GM21717 (cell line): ENCODE data around the gene AUP1.

Source experiments
- ATAC-seq: cut with Tn5 transposase; IDR thresholded peaks from one replicate; pipeline ENCODE4 v1.9.1; 2021; ENCODE audit warnings: mild to moderate bottlenecking, moderate library complexity; ENCODE audit not compliant: unreplicated experiment

Gene AUP1

GRCh38 chr2:74538881-74539339 lies 9.4 kb upstream of the AUP1 start:
- no peak for ATAC-seq

GRCh38 chr2:74537140-74537539 lies 7.6 kb upstream of the AUP1 start:
- ATAC-seq = no peak

GRCh38 chr2:74536166-74536950 lies 6.9 kb upstream of the AUP1 start:
- no peak for ATAC-seq

- no peak for ATAC-seq
Observed at GRCh38 chr2:74535440-74535965, 6.0 kb upstream of the AUP1 start.

- ATAC-seq = no peak
Observed at GRCh38 chr2:74534411-74534810, 4.9 kb upstream of the AUP1 start.

GRCh38 chr2:74533464-74533863 lies 4.0 kb upstream of the AUP1 start:
- no peak for ATAC-seq

- no peak for ATAC-seq
Observed at GRCh38 chr2:74532222-74532621, 2.7 kb upstream of the AUP1 start.

- no peak for ATAC-seq
Observed at GRCh38 chr2:74531666-74532065, 2.2 kb upstream of the AUP1 start.

GRCh38 chr2:74530239-74531187 lies 1.0 kb upstream of the AUP1 start:
- ATAC-seq = peak; percentile 30

- ATAC-seq = peak; percentile 14
Observed at GRCh38 chr2:74528600-74529356, 728 bp downstream of the AUP1 start.

GRCh38 chr2:74527741-74528140 lies 1.8 kb downstream of the AUP1 start:
- no peak for ATAC-seq

- no peak for ATAC-seq
Observed at GRCh38 chr2:74526649-74527230, 2.8 kb downstream of the AUP1 start.

- ATAC-seq = no peak
Observed at GRCh38 chr2:74525717-74526648, 3.5 kb downstream of the AUP1 start, which contains the start of gene DQX1. DQX1 (minus strand) TSS chr2:74526231; CDS start chr2:74525729, 502 bp downstream.

GRCh38 chr2:74524955-74525716 lies 4.4 kb downstream of the AUP1 start:
- ATAC-seq = no peak

GRCh38 chr2:74524005-74524404 lies 5.5 kb downstream of the AUP1 start:
- ATAC-seq = no peak

- ATAC-seq = no peak
Observed at GRCh38 chr2:74522516-74522915, 7.0 kb downstream of the AUP1 start.

GRCh38 chr2:74516650-74517049 lies 12.9 kb downstream of the AUP1 start:
- ATAC-seq = no peak

GRCh38 chr2:74515981-74516633 lies 13.4 kb downstream of the AUP1 start:
- ATAC-seq = no peak
